HEK293 (cell line): Measurements from ENCODE around the gene MAGED1.

ENCODE experiments used
- CTCF ChIP-seq: fragments of 450-650 bp; formaldehyde crosslinking; IDR thresholded peaks from 2 replicates; pipeline ENCODE4 v1.5.1; 2016; ENCODE audit warnings: missing biosample characterization, missing genetic modification characterization
- SALL2 ChIP-seq: fragments of 450-650 bp; formaldehyde crosslinking; IDR thresholded peaks from 2 replicates; pipeline ENCODE4 v1.5.0; 2017; ENCODE audit warnings: missing biosample characterization, mild to moderate bottlenecking, missing genetic modification characterization, borderline replicate concordance
- ZBTB10 ChIP-seq: fragments of 450-650 bp; formaldehyde crosslinking; IDR thresholded peaks from 2 replicates; pipeline ENCODE4 v1.5.1; 2016; ENCODE audit warnings: missing biosample characterization, missing genetic modification characterization
- TF ChIP-seq, protein P1 (sequence below): fragments of 450-650 bp; formaldehyde crosslinking; IDR thresholded peaks from 2 replicates; pipeline ENCODE4 v1.5.1; 2016; ENCODE audit warnings: missing biosample characterization, missing genetic modification characterization

- no peak for TF ChIP-seq ZBTB10
- TF ChIP-seq CTCF (tag by site-specific recombination): no peak
- TF ChIP-seq SALL2 (tag by site-specific recombination): no peak
- TF ChIP-seq, protein P1, sequence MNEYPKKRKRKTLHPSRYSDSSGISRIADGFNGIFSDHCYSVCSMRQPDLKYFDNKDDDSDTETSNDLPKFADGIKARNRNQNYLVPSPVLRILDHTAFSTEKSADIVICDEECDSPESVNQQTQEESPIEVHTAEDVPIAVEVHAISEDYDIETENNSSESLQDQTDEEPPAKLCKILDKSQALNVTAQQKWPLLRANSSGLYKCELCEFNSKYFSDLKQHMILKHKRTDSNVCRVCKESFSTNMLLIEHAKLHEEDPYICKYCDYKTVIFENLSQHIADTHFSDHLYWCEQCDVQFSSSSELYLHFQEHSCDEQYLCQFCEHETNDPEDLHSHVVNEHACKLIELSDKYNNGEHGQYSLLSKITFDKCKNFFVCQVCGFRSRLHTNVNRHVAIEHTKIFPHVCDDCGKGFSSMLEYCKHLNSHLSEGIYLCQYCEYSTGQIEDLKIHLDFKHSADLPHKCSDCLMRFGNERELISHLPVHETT (tag by site-specific recombination): no peak
These were observed 24.2 kb downstream of the MAGED1 start for GRCh38 chrX:51917604-51918003.
